Nephron (organoid): Measurements from ENCODE around the gene HABP4.

Experiments
- H3K27ac Mint-ChIP-seq, 3 experiments: 2 replicates each; pipeline ENCODE4 v1.8.0; 2020; ENCODE audit warnings: mixed read lengths in 3 of 3, mild to moderate bottlenecking in 2 of 3, moderate library complexity in 1 of 3
- H3K27me3 Mint-ChIP-seq: 2 replicates; pipeline ENCODE4 v1.8.0; 2021; ENCODE audit warnings: low read depth, mild to moderate bottlenecking, moderate library complexity, mixed read lengths
- H3K36me3 Mint-ChIP-seq: 2 replicates; pipeline ENCODE4 v1.8.0; 2020; ENCODE audit warnings: low read depth, mixed read lengths
- H3K4me1 Mint-ChIP-seq: 2 replicates; pipeline ENCODE4 v1.8.0; 2020; ENCODE audit warnings: mixed read lengths
- H3K4me3 Mint-ChIP-seq, 3 experiments: 2 replicates each; pipeline ENCODE4 v1.8.0; 2020; ENCODE audit warnings: mild to moderate bottlenecking in 3 of 3, mixed read lengths in 3 of 3, moderate library complexity in 2 of 3
- H3K9me3 Mint-ChIP-seq: 2 replicates; pipeline ENCODE4 v1.8.0; 2020; ENCODE audit warnings: mixed read lengths
- TF ChIP-seq, protein P1 (sequence below), 3 experiments: fragments of 200-600 bp; sonication (generic); IDR thresholded peaks; one replicate each; pipeline ENCODE4 v1.5.0; 2021; ENCODE audit warnings: antibody characterized with exemption in 3 of 3; ENCODE audit not compliant: unreplicated experiment in 3 of 3

Gene HABP4

DNA sequence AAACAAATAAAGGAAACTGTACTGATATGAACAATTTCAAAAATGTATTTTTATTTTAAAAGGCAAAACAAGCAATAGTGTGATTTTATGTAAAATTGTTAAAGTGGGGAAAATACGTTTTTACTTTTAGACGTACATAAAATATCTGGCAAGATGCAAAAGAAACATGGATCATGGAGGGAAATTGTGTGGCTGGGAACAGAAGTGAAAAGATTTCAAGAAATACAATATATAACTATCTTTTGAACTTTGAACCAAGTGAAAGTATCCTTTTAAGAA lies 30.3 kb upstream of the HABP4 start:
- Mint-ChIP-seq H3K27ac (peak overlapping the region; percentile 84 to 95 (median 93)), H3K4me3 (peak overlapping the region; percentile 87 to 90 (median 87)), H3K4me1 (peaks cover 28% of the 10 kb centered on the region), H3K36me3 (no peaks in the 10 kb centered on the region), H3K9me3 (no peaks in the 10 kb centered on the region), H3K27me3 (no peaks in the 10 kb centered on the region)
- TF ChIP-seq, protein P1, sequence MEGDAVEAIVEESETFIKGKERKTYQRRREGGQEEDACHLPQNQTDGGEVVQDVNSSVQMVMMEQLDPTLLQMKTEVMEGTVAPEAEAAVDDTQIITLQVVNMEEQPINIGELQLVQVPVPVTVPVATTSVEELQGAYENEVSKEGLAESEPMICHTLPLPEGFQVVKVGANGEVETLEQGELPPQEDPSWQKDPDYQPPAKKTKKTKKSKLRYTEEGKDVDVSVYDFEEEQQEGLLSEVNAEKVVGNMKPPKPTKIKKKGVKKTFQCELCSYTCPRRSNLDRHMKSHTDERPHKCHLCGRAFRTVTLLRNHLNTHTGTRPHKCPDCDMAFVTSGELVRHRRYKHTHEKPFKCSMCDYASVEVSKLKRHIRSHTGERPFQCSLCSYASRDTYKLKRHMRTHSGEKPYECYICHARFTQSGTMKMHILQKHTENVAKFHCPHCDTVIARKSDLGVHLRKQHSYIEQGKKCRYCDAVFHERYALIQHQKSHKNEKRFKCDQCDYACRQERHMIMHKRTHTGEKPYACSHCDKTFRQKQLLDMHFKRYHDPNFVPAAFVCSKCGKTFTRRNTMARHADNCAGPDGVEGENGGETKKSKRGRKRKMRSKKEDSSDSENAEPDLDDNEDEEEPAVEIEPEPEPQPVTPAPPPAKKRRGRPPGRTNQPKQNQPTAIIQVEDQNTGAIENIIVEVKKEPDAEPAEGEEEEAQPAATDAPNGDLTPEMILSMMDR (IDR thresholded peaks at IDR 0.05; ENCODE audit: unreplicated experiment in 3 of 3), result no peak

DNA sequence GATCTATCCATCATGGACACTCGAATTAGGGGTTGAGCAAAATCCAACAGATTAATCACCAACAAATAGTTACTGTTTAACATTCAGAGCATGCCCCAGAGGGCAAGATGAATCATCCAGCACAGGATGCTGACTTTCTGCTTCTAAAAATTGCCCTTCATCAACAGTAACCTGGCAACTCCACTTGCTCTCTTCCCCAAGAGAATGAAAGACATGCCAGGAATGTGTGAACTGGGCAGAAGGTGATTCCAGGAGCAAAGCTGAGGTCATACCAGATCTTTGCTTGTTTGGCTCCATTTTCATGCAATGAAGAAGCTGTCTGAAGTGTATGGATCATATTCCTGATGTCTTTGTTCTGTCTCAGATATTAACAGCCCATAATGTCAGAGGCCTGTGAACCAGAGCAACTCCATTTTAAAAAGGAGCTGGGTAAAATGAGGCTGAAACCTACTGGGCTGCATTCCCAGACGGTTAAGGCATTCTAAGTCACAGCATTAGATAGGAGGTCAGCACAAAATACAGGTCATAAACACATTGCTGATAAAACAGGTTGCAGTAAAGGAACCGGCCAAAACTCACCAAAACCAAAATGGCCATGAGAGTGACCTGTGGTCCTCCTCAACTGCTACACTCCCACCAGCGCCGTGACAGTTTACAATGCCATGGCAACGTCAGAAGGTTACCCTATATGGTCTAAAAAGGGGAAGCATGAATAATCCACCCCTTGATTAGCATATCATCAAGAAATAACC lies 29.3 kb upstream of the HABP4 start:
- Mint-ChIP-seq H3K9me3 (no peaks in the 10 kb centered on the region), H3K4me3 (peak overlapping the region; percentile 87 to 90 (median 87)), H3K27me3 (no peaks in the 10 kb centered on the region), H3K36me3 (no peaks in the 10 kb centered on the region), H3K4me1 (peaks cover 28% of the 10 kb centered on the region), H3K27ac (peak overlapping the region; percentile 84 to 95 (median 93))
- TF ChIP-seq, protein P1 (IDR thresholded peaks at IDR 0.05; ENCODE audit: unreplicated experiment in 3 of 3), result no peak

DNA sequence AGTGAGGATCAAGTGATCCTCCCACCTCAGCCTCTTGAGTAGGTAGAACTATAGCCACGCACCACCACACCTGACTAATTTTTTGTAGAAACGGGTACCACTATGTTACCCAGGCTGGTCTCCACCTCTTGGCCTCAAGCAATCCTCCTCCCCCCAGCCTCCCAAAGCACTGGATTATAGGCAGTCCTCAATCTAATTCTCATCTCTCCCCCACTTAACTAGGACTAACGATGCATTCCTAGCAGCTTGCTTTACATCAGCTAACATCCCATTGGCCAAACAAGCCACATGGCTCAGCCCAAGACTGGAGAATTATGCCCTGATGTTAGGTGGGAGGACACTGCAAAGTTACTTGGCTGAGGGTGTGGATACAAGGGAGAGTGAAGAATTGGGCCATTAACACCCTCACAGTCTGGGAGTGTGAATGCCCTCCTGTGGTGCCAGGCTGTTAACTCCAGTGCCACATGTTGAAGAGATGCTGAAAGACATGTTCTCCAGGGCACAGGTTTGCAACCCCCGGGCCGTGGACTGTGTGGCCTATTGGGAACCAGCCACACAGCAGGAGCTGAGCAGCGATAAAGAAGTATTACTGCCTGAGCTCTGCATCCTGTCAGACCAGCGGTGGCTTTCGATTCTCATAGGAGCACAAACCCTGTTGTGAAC lies 26.5 kb upstream of the HABP4 start:
- peak overlapping the region in 1 of 3 experiments; percentile 54 for H3K27ac Mint-ChIP-seq
- TF ChIP-seq, protein P1 (IDR thresholded peaks at IDR 0.05; ENCODE audit: unreplicated experiment in 3 of 3), result no peak
- no peaks in the 10 kb centered on the region for H3K9me3 Mint-ChIP-seq
- H3K36me3 Mint-ChIP-seq, result no peaks in the 10 kb centered on the region
- H3K4me3 Mint-ChIP-seq, result no peak overlapping the region
- H3K27me3 Mint-ChIP-seq, result peaks cover 4% of the 10 kb centered on the region
- H3K4me1 Mint-ChIP-seq, result peaks cover 21% of the 10 kb centered on the region

DNA sequence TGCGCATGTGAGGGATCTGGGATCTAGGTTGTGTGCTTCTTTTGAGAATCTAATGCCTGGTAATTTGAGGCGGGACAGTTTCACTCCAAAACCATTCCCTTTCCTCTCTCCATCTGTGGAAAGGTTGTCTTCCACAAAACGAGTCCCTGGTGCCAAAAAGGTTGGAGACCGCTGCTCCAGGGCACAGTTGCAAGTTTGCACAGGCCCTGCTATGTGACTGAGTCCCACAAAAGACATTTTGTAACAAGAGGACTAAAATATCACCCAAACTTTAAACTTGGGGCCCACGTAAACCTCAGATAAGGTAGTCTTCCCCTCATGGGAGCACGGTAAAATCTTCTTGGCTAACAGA lies 26.0 kb upstream of the HABP4 start:
- Mint-ChIP-seq H3K9me3 (no peaks in the 10 kb centered on the region), H3K4me1 (peaks cover 21% of the 10 kb centered on the region), H3K4me3 (no peak overlapping the region), H3K36me3 (no peaks in the 10 kb centered on the region), H3K27ac (no peak overlapping the region), H3K27me3 (peaks cover 4% of the 10 kb centered on the region)
- TF ChIP-seq, protein P1 (IDR thresholded peaks at IDR 0.05; ENCODE audit: unreplicated experiment in 3 of 3), result no peak

DNA sequence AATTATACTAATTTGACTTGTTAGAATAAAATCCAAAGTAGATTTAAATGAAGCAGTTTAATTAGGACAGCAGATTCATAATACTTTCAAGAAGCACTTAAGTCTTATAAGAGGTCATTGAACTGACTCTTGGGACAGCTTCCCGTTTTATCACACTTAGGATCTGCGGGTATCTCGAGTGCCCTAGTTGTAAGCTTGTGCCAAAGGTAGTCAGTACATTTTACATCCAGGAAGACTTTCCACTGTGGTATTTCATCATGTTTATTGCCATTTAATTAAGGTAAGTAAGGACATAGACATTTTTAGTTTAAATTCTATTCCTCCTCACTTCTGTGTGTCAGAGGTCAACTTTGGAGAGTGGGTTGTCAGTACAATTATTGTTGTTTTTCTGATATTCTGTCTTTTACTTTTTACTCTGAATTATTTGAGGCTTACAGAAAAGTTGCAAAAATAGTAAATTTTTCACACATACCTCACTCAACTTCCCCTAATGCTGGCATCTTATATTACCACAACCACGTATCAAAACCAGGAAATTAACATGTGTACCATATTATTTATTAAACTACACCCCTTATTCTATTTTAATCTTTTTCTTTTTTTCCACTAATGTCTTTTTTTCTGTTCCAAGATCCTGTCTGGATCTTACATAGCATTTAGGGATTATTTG lies 24.3 kb upstream of the HABP4 start:
- no peak overlapping the region for H3K4me3 Mint-ChIP-seq
- no peaks in the 10 kb centered on the region for H3K36me3 Mint-ChIP-seq
- H3K27me3 Mint-ChIP-seq, result peaks cover 4% of the 10 kb centered on the region
- H3K27ac Mint-ChIP-seq, result no peak overlapping the region
- no peaks in the 10 kb centered on the region for H3K9me3 Mint-ChIP-seq
- H3K4me1 Mint-ChIP-seq, result peaks cover 7% of the 10 kb centered on the region
- TF ChIP-seq, protein P1 (IDR thresholded peaks at IDR 0.05; ENCODE audit: unreplicated experiment in 3 of 3), result no peak
